DMS53 treated with DMSO at 0.1 percent for 48 hours (cell line): Measurements from ENCODE around the gene RMND5A.
"Not testable (repeated sequence)": the region's sequence is repeated elsewhere in the genome, so short reads cannot be mapped to it uniquely, and the experiment has no call there.

Experiments used
- DNase-seq: peaks from one replicate; lab custom pipeline; 2025; ENCODE audit not compliant: unreplicated experiment; lab: John Stamatoyannopoulos, UW

RMND5A gene

GRCh38 chr2:86719637-86720539 is at the start of gene RMND5A:
RMND5A (plus strand) TSS chr2:86720291; CDS start chr2:86720668, 377 bp downstream.
- peak; percentile 88 for DNase-seq

- peak; percentile 37 for DNase-seq
Measured at GRCh38 chr2:86671337-86671981, 48.6 kb upstream of the RMND5A start.

- DNase-seq = no peak
Measured at GRCh38 chr2:86672027-86672545, 48.0 kb upstream of the RMND5A start.

GRCh38 chr2:86673011-86673410 is 47.1 kb upstream of the RMND5A start:
- no peak for DNase-seq

GRCh38 chr2:86673986-86674670 is 46.0 kb upstream of the RMND5A start:
- no peak for DNase-seq

- no peak for DNase-seq
Measured at GRCh38 chr2:86675104-86675503, 45.0 kb upstream of the RMND5A start.

GRCh38 chr2:86675511-86676015 is 44.5 kb upstream of the RMND5A start:
- DNase-seq = peak; percentile 66

- DNase-seq = no peak
Measured at GRCh38 chr2:86677816-86678215, 42.3 kb upstream of the RMND5A start.

GRCh38 chr2:86679036-86679435 is 41.1 kb upstream of the RMND5A start:
- DNase-seq = no peak

- no peak for DNase-seq
Measured at GRCh38 chr2:86685351-86685750, 34.7 kb upstream of the RMND5A start.

GRCh38 chr2:86686460-86686859 is 33.6 kb upstream of the RMND5A start:
- DNase-seq = no peak

- DNase-seq = no peak
Measured at GRCh38 chr2:86686905-86687304, 33.2 kb upstream of the RMND5A start.

GRCh38 chr2:86695053-86695691 is 24.9 kb upstream of the RMND5A start:
- DNase-seq = peak; percentile 98

GRCh38 chr2:86697551-86698104 is 22.5 kb upstream of the RMND5A start:
- DNase-seq = no peak

GRCh38 chr2:86700690-86701089 is 19.4 kb upstream of the RMND5A start:
- DNase-seq = no peak

GRCh38 chr2:86703704-86704361 is 16.3 kb upstream of the RMND5A start:
- DNase-seq = peak; percentile 24

- DNase-seq = peak; percentile 84
Measured at GRCh38 chr2:86704459-86704971, 15.6 kb upstream of the RMND5A start.

GRCh38 chr2:86706220-86706619 is 13.9 kb upstream of the RMND5A start:
- DNase-seq = peak; percentile 82

GRCh38 chr2:86706935-86707334 is 13.2 kb upstream of the RMND5A start:
- no peak for DNase-seq

- DNase-seq = not testable (repeated sequence)
Measured at GRCh38 chr2:86708126-86708525, 12.0 kb upstream of the RMND5A start.
